Osteoblast (primary cell): ENCODE data around the gene GPR61. TPM values are rescaled to one million over a fixed set of nuclear protein-coding genes. Genes with fewer than 3 reads are reported as not detected.

ENCODE experiments used
- DNase-seq: peaks from one replicate; pipeline ENCODE4 v3.0.0; 2011; ENCODE audit warnings: low spot score, mixed read lengths; ENCODE audit not compliant: insufficient read length; ENCODE audit errors: missing footprints
- H2AFZ ChIP-seq: 2 replicates; pipeline ENCODE4 v1.6.0; 2011; ENCODE audit warnings: mild to moderate bottlenecking, low read length
- H3K27ac ChIP-seq: 2 replicates; pipeline ENCODE4 v1.5.1; 2011; ENCODE audit warnings: mild to moderate bottlenecking, low read depth, low read length, moderate library complexity
- H3K27me3 ChIP-seq: 2 replicates; pipeline ENCODE4 v1.6.0; 2012; ENCODE audit warnings: mild to moderate bottlenecking, control low read depth, inconsistent platforms, low read length, moderate library complexity; ENCODE audit not compliant: insufficient read depth
- H3K36me3 ChIP-seq: 2 replicates; pipeline ENCODE4 v1.5.1; 2011; ENCODE audit warnings: mild to moderate bottlenecking, low read length, control low read depth, moderate library complexity; ENCODE audit not compliant: insufficient read depth
- H3K4me1 ChIP-seq: 2 replicates; pipeline ENCODE4 v1.5.1; 2011; ENCODE audit warnings: mild to moderate bottlenecking, low read length, control low read depth, moderate library complexity; ENCODE audit not compliant: insufficient read depth
- H3K4me2 ChIP-seq: 2 replicates; pipeline ENCODE4 v1.6.0; 2011; ENCODE audit warnings: mild to moderate bottlenecking, low read length; ENCODE audit not compliant: insufficient read depth
- H3K4me3 ChIP-seq: fragments of 200-600 bp; sonication (generic); 3 replicates; pipeline ENCODE4 v1.5.1; 2012; ENCODE audit warnings: mild to moderate bottlenecking, low read length, inconsistent platforms; ENCODE audit not compliant: insufficient read depth
- H3K79me2 ChIP-seq: 2 replicates; pipeline ENCODE4 v1.6.0; 2012; ENCODE audit warnings: mild to moderate bottlenecking, low read length, control low read depth, inconsistent platforms; ENCODE audit not compliant: insufficient read depth
- H3K9me3 ChIP-seq: 2 replicates; pipeline ENCODE4 v1.5.1; 2011; ENCODE audit warnings: low read depth, low read length, control low read depth
- H4K20me1 ChIP-seq: 2 replicates; pipeline ENCODE4 v1.6.0; 2012; ENCODE audit warnings: mild to moderate bottlenecking, low read length, control low read depth; ENCODE audit not compliant: insufficient read depth
- total RNA-seq: library from RNA; depleted of rRNA; stranded (reverse); fragments of >200 nt; gene quantifications from 2 replicates; pipeline ENCODE4 v1.2.3, GENCODE V29; 2012
- TF ChIP-seq, protein P1 (sequence below): IDR thresholded peaks from 2 replicates; pipeline ENCODE4 v1.5.1; 2011; ENCODE audit warnings: mild to moderate bottlenecking, low read depth, low read length, moderate library complexity; ENCODE audit errors: extremely low read depth

The GPR61 gene
- total RNA-seq, 1 donor, result not detected

DNA sequence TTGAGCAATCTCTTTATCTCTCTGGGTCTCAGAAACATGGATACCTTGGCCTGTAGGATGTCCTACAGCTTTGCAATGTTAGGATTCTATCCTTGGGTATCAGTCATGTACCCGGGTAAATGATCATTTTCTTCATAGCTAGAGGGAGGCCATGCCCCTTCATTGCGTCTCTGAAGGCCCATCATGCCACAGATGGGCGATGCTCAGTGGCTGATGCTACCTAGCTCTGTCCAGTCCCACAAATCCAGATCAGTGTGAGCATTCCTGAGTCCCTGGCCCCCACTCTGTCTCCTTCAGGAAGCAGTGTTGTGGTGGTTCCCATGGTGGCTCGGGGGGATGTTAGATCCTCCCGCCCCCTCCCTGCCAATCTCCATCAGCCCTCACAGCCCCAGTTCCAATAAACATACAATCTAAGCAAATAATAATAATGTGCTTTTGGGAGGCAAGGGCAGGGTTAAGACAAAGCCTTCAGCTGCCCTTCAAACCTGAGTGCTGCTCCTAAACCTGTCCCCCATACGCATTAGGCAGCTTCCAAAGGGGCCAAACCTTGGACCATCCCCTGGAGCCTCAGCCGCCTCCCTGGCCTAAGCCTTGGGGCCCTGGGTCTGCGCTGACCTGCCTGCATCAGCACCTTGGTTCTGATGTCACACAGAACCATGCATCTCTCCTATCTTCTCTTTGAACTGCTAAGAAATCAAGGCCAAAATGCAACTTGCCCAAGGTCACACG lies 681 bp upstream of the GPR61 start:
- no peak overlapping the region for H3K4me3 ChIP-seq
- TF ChIP-seq, protein P1, sequence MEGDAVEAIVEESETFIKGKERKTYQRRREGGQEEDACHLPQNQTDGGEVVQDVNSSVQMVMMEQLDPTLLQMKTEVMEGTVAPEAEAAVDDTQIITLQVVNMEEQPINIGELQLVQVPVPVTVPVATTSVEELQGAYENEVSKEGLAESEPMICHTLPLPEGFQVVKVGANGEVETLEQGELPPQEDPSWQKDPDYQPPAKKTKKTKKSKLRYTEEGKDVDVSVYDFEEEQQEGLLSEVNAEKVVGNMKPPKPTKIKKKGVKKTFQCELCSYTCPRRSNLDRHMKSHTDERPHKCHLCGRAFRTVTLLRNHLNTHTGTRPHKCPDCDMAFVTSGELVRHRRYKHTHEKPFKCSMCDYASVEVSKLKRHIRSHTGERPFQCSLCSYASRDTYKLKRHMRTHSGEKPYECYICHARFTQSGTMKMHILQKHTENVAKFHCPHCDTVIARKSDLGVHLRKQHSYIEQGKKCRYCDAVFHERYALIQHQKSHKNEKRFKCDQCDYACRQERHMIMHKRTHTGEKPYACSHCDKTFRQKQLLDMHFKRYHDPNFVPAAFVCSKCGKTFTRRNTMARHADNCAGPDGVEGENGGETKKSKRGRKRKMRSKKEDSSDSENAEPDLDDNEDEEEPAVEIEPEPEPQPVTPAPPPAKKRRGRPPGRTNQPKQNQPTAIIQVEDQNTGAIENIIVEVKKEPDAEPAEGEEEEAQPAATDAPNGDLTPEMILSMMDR, result no peak

DNA sequence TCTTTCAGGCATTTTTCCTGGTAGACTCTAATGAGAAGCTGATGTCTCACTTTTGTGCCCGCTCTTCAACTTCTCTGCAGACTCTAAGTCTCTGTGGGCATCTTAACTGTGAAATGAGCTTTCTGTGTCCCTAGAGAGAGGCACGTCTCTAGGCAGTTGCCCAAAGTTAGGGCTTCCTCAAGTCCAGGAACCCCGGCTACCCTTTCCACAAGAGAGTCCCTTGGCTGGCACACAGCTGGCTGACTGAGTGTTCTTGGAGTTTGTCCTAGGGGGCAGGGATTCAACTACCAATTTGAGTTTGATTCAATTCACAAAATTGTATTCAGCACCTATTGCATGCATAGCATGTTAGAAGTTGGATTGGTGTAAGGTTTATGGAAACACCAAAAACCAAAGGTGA lies 1.4 kb downstream of the GPR61 start:
- no peak overlapping the region for H3K4me2 ChIP-seq
- H3K27ac ChIP-seq, result no peak overlapping the region
- no peaks in the 10 kb centered on the region for H3K36me3 ChIP-seq
- no peaks in the 10 kb centered on the region for H3K27me3 ChIP-seq
- no peaks in the 10 kb centered on the region for H4K20me1 ChIP-seq
- peak overlapping the region; percentile 87 for H2AFZ ChIP-seq
- H3K4me1 ChIP-seq, result peaks cover 8% of the 10 kb centered on the region
- no peak overlapping the region for H3K4me3 ChIP-seq
- DNase-seq, result peak; percentile 31
- TF ChIP-seq, protein P1, result no peak
- H3K9me3 ChIP-seq, result no peaks in the 10 kb centered on the region
- no peaks in the 10 kb centered on the region for H3K79me2 ChIP-seq

More for the DNA sequence above, 681 bp upstream of the GPR61 start:
- Histone ChIP-seq H3K9me3 (no peaks in the 10 kb centered on the region), H3K36me3 (no peaks in the 10 kb centered on the region), H3K4me2 (no peak overlapping the region), H4K20me1 (no peaks in the 10 kb centered on the region), H3K27me3 (no peaks in the 10 kb centered on the region), H3K79me2 (no peaks in the 10 kb centered on the region), H3K27ac (no peak overlapping the region), H3K4me1 (peaks cover 8% of the 10 kb centered on the region), H2AFZ (no peak overlapping the region)
- peak; percentile 69 for DNase-seq

DNA sequence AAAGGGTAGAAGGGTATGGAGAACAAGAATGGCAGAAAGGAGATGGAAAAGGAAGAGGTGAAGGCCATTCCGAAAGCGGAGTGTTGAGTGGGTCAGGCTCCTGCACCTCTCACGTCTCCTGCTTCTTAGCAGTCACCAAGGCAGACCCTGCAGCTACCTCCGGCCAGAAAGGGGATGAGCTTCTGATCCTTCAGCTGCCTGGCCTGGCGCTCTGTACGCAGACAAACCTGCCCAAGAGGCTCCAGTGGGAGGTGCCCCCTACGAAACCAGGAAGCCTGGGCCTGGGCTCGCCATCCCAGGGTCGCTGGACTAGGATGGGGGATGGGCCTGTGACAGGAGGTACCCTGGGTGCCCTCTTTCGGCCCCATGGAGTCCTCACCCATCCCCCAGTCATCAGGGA lies 3.0 kb downstream of the GPR61 start:
- H3K9me3 ChIP-seq, result no peaks in the 10 kb centered on the region
- H3K79me2 ChIP-seq, result peaks cover 9% of the 10 kb centered on the region
- H3K27ac ChIP-seq, result no peak overlapping the region
- no peak for DNase-seq
- TF ChIP-seq, protein P1, result no peak
- no peaks in the 10 kb centered on the region for H3K27me3 ChIP-seq
- H3K4me3 ChIP-seq, result no peak overlapping the region
- H3K4me2 ChIP-seq, result no peak overlapping the region
- no peaks in the 10 kb centered on the region for H3K36me3 ChIP-seq
- peaks cover 21% of the 10 kb centered on the region for H3K4me1 ChIP-seq
- H4K20me1 ChIP-seq, result no peaks in the 10 kb centered on the region
- H2AFZ ChIP-seq, result peak overlapping the region; percentile 87

DNA sequence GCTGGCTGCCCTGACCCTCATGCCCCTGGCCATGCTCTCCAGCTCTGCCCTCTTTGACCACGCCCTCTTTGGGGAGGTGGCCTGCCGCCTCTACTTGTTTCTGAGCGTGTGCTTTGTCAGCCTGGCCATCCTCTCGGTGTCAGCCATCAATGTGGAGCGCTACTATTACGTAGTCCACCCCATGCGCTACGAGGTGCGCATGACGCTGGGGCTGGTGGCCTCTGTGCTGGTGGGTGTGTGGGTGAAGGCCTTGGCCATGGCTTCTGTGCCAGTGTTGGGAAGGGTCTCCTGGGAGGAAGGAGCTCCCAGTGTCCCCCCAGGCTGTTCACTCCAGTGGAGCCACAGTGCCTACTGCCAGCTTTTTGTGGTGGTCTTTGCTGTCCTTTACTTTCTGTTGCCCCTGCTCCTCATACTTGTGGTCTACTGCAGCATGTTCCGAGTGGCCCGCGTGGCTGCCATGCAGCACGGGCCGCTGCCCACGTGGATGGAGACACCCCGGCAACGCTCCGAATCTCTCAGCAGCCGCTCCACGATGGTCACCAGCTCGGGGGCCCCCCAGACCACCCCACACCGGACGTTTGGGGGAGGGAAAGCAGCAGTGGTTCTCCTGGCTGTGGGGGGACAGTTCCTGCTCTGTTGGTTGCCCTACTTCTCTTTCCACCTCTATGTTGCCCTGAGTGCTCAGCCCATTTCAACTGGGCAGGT lies 3.8 kb downstream of the GPR61 start:
- no peak overlapping the region for H2AFZ ChIP-seq
- no peaks in the 10 kb centered on the region for H3K9me3 ChIP-seq
- H4K20me1 ChIP-seq, result no peaks in the 10 kb centered on the region
- H3K79me2 ChIP-seq, result peaks cover 16% of the 10 kb centered on the region
- TF ChIP-seq, protein P1, result no peak
- no peak overlapping the region for H3K4me3 ChIP-seq
- H3K4me1 ChIP-seq, result peaks cover 22% of the 10 kb centered on the region
- H3K27me3 ChIP-seq, result no peaks in the 10 kb centered on the region
- no peak overlapping the region for H3K4me2 ChIP-seq
- H3K36me3 ChIP-seq, result no peaks in the 10 kb centered on the region
- no peak overlapping the region for H3K27ac ChIP-seq
- DNase-seq, result peak; percentile 66
